SK-N-SH treated with all-trans-retinoic acid at 6 μM for 48 hours (cell line): ENCODE results near the gene SDK2.

Experiments used
- CSDC2 ChIP-seq: fragments of 250-450 bp; sonication (Bioruptor Pico); IDR thresholded peaks from 2 replicates; pipeline ENCODE4 v1.5.0; 2020; ENCODE audit warnings: mild to moderate bottlenecking, moderate library complexity
- GLIS3 ChIP-seq: fragments of 250-450 bp; sonication (Bioruptor Pico); IDR thresholded peaks from 2 replicates; pipeline ENCODE4 v1.5.0; 2020; ENCODE audit warnings: mild to moderate bottlenecking, moderate library complexity
- RARB ChIP-seq: fragments of 250-450 bp; sonication (Bioruptor Pico); IDR thresholded peaks from 2 replicates; pipeline ENCODE4 v1.8.0; 2021; ENCODE audit warnings: mild to moderate bottlenecking, moderate library complexity
- TF ChIP-seq, protein P1 (sequence below): fragments of 250-450 bp; sonication (Bioruptor Pico); IDR thresholded peaks from 2 replicates; pipeline ENCODE4 v1.8.0; 2020; ENCODE audit warnings: mild to moderate bottlenecking, moderate library complexity, borderline replicate concordance
- TF ChIP-seq, protein P2 (sequence below): fragments of 250-450 bp; sonication (Bioruptor Pico); IDR thresholded peaks from 2 replicates; pipeline ENCODE4 v1.5.1; 2020; ENCODE audit warnings: low read depth, mild to moderate bottlenecking, moderate library complexity

DNA sequence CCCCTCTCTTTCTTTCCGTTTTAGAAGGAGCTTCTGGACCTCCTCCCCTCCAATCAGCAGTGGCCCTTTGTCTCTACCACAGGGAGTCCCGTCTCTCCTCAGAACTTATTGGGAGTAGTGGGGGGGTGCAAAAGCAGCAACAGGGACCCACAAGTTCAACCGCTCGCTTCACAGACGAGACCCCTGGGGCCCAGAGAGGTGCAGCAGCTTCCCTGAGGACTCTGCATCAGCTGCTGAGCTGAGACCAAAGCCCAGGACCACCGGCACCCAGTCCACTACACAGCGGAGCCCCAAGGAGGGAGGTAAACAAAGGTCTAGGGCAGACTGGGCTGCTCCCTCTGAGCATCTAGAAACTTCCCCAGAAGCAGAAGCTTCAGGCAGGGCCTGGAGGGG, 123.9 kb downstream of the SDK2 start:
- TF ChIP-seq GLIS3 (CRISPR knock-in tag) (no peak), CSDC2 (CRISPR knock-in tag) (no peak), RARB (CRISPR knock-in tag) (no peak)
- TF ChIP-seq, protein P1, sequence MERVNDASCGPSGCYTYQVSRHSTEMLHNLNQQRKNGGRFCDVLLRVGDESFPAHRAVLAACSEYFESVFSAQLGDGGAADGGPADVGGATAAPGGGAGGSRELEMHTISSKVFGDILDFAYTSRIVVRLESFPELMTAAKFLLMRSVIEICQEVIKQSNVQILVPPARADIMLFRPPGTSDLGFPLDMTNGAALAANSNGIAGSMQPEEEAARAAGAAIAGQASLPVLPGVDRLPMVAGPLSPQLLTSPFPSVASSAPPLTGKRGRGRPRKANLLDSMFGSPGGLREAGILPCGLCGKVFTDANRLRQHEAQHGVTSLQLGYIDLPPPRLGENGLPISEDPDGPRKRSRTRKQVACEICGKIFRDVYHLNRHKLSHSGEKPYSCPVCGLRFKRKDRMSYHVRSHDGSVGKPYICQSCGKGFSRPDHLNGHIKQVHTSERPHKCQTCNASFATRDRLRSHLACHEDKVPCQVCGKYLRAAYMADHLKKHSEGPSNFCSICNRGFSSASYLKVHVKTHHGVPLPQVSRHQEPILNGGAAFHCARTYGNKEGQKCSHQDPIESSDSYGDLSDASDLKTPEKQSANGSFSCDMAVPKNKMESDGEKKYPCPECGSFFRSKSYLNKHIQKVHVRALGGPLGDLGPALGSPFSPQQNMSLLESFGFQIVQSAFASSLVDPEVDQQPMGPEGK (CRISPR knock-in tag): no peak
- TF ChIP-seq, protein P2, sequence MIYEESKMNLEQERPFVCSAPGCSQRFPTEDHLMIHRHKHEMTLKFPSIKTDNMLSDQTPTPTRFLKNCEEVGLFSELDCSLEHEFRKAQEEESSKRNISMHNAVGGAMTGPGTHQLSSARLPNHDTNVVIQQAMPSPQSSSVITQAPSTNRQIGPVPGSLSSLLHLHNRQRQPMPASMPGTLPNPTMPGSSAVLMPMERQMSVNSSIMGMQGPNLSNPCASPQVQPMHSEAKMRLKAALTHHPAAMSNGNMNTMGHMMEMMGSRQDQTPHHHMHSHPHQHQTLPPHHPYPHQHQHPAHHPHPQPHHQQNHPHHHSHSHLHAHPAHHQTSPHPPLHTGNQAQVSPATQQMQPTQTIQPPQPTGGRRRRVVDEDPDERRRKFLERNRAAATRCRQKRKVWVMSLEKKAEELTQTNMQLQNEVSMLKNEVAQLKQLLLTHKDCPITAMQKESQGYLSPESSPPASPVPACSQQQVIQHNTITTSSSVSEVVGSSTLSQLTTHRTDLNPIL (CRISPR knock-in tag): no peak
